Measurements from ENCODE around the gene SARM1. TPM values are rescaled to one million over a fixed set of nuclear protein-coding genes. Genes with fewer than 3 reads are reported as not detected.
A peak's percentile ranks its signal among the peaks of the same experiment; 100 is the strongest.

The SARM1 gene
- total and polyA plus RNA-seq, 9 of the 15 experiments (the other 6 are each of a cell fraction or from before 2014, with no cell fraction given): 0.04 to 0.55 (median 0.11) TPM; not detected in 2

DNA sequence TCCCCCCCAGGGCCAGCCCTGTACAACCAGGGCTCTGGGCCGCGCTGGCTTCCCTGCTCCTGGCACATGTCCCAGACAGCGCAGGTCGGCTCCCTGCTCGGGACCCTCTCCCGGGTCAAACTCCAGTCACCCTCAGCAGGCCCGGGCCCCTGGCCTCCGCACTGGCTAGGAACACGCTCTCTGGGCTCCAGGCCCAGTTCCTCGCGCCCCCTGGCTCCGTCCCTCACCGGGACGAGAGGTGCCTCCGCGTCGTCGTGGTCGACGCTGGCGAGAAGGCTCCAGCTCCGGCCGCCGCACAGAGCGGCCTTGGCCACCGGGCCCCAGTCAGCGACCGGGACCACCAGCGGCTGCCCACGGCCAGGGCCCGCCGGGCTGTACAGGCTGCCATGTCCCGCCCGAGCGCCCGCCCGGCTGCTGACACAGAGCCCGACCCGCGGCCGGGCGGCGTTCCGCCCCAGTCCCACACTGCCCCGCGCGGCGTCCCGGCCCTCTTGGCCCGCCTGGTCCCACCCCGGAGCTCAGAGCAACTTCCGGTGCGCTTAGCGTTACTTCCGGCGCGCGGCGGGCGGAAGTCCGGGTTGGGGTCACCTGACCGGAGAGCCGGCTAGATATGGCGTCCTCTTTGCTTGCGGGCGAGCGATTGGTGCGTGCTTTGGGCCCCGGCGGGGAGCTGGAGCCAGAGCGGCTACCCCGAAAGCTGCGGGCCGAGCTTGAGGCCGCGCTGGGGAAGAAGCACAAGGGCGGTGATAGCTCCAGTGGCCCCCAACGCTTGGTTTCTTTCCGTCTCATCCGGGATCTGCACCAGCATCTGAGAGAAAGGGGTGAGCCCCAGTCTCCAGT, 14.2 kb upstream of the SARM1 start, which contains the start of gene POLDIP2 (continued):
- TF ChIP-seq, protein P1, sequence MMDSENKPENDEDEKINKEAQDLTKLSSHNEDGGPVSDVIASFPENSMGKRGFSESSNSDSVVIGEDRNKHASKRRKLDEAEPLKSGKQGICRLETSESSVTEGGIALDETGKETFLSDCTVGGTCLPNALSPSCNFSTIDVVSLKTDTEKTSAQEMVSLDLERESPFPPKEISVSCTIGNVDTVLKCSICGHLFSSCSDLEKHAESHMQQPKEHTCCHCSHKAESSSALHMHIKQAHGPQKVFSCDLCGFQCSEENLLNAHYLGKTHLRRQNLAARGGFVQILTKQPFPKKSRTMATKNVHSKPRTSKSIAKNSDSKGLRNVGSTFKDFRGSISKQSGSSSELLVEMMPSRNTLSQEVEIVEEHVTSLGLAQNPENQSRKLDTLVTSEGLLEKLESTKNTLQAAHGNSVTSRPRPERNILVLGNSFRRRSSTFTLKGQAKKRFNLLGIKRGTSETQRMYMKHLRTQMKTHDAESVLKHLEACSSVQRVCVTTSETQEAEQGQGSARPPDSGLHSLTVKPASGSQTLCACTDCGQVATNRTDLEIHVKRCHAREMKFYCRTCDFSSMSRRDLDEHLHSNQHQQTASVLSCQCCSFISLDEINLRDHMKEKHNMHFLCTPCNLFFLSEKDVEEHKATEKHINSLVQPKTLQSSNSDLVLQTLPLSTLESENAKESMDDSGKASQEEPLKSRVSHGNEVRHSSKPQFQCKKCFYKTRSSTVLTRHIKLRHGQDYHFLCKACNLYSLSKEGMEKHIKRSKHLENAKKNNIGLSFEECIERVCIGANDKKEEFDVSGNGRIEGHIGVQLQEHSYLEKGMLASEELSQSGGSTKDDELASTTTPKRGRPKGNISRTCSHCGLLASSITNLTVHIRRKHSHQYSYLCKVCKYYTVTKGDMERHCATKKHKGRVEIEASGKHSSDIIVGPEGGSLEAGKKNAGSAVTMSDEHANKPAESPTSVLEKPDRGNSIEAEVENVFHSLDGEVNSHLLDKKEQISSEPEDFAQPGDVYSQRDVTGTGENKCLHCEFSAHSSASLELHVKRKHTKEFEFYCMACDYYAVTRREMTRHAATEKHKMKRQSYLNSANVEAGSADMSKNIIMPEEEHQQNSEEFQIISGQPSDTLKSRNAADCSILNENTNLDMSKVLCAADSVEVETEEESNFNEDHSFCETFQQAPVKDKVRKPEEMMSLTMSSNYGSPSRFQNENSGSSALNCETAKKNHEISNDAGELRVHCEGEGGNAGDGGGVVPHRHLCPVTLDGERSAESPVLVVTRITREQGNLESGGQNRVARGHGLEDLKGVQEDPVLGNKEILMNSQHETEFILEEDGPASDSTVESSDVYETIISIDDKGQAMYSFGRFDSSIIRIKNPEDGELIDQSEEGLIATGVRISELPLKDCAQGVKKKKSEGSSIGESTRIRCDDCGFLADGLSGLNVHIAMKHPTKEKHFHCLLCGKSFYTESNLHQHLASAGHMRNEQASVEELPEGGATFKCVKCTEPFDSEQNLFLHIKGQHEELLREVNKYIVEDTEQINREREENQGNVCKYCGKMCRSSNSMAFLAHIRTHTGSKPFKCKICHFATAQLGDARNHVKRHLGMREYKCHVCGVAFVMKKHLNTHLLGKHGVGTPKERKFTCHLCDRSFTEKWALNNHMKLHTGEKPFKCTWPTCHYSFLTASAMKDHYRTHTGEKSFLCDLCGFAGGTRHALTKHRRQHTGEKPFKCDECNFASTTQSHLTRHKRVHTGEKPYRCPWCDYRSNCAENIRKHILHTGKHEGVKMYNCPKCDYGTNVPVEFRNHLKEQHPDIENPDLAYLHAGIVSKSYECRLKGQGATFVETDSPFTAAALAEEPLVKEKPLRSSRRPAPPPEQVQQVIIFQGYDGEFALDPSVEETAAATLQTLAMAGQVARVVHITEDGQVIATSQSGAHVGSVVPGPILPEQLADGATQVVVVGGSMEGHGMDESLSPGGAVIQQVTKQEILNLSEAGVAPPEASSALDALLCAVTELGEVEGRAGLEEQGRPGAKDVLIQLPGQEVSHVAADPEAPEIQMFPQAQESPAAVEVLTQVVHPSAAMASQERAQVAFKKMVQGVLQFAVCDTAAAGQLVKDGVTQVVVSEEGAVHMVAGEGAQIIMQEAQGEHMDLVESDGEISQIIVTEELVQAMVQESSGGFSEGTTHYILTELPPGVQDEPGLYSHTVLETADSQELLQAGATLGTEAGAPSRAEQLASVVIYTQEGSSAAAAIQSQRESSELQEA (IDR thresholded peaks at IDR 0.05; ENCODE audit: low read depth): no peak
- TF ChIP-seq CREB5 (CRISPR knock-in tag; IDR thresholded peaks at IDR 0.05): no peak
- no peak for TF ChIP-seq CBX3 (IDR thresholded peaks at IDR 0.05; ENCODE audit: borderline replicate concordance in 1 of 2, low read length in 2 of 2)
- TF ChIP-seq ZNF253 (CRISPR knock-in tag; conservative IDR thresholded peaks at IDR 0.05): no peak
- no peak for TF ChIP-seq ZKSCAN1 (IDR thresholded peaks at IDR 0.05; ENCODE audit: low read depth, low read length)
- TF ChIP-seq DPF2 (IDR thresholded peaks at IDR 0.05): no peak
- TF ChIP-seq, protein P2, sequence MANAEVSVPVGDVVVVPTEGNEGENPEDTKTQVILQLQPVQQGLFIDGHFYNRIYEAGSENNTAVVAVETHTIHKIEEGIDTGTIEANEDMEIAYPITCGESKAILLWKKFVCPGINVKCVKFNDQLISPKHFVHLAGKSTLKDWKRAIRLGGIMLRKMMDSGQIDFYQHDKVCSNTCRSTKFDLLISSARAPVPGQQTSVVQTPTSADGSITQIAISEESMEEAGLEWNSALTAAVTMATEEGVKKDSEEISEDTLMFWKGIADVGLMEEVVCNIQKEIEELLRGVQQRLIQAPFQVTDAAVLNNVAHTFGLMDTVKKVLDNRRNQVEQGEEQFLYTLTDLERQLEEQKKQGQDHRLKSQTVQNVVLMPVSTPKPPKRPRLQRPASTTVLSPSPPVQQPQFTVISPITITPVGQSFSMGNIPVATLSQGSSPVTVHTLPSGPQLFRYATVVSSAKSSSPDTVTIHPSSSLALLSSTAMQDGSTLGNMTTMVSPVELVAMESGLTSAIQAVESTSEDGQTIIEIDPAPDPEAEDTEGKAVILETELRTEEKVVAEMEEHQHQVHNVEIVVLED (CRISPR knock-in tag; IDR thresholded peaks at IDR 0.05): peak; percentile 65; the same call in 1 of the 2 replicates
- TF ChIP-seq CREB3 (tag; conservative IDR thresholded peaks at IDR 0.05; ENCODE audit: low read depth): peak; percentile 37; the same call in 1 of the 2 replicates
- TF ChIP-seq DMBX1 (CRISPR knock-in tag; IDR thresholded peaks at IDR 0.05; ENCODE audit: borderline replicate concordance): no peak
- TF ChIP-seq CREB1 (IDR thresholded peaks at IDR 0.05): peak; percentile 86
- peak; percentile 73; the same call in 1 of the 2 replicates for TF ChIP-seq CREB1 (CRISPR knock-in tag; IDR thresholded peaks at IDR 0.05)
- no peak for TF ChIP-seq EWSR1 (IDR thresholded peaks at IDR 0.05; ENCODE audit: borderline replicate concordance, low read depth, partially characterized antibody)
- no peak for TF ChIP-seq NR4A1 (CRISPR knock-in tag; IDR thresholded peaks at IDR 0.05)
- no peak for TF ChIP-seq NR4A1 (tag; IDR thresholded peaks at IDR 0.05)
- 0 out of 2 replicates have a peak, but pooled peaks have one; percentile 6 for TF ChIP-seq FOSL1 (tag; conservative IDR thresholded peaks at IDR 0.05)

Data from K562 (cell line).